ENCODE data around the gene ATG10. TPM values are rescaled to one million over a fixed set of nuclear protein-coding genes. Genes with fewer than 3 reads are reported as not detected.
"Not testable (repeated sequence)": the region's sequence is repeated elsewhere in the genome, so short reads cannot be mapped to it uniquely, and the experiment has no call there.

The ATG10 gene
- total RNA-seq, 1 donor from 2014 or later = 6.4 TPM

DNA sequence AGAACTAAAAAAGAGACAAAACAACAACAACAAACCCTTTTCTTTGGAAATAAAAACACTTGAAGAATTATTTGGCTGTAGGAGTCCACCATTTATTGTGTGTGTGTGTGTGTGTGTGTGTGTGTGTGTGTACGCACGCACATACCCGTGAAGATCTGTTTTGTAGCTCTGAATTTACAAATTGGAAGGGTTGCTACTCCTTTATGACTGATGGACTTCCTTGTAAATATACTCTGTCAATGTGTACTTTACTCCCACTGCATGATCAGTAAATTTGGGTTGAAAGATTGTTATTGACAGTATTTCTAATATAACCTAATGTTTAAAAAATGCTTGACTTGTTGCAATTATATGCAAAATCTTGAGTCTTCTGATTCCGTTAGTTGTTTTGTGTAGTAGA lies 148.1 kb downstream of the ATG10 start:
- Histone ChIP-seq H3K27me3 (ENCODE audit: control insufficient read depth, insufficient read depth, low read length) (no peaks in the 10 kb centered on the region), H3K36me3 (ENCODE audit: control insufficient read depth, insufficient read depth, low read length) (no peaks in the 10 kb centered on the region), H3K4me3 (ENCODE audit: low read depth, low read length) (no peak overlapping the region)
- TF ChIP-seq CTCF (IDR thresholded peaks at IDR 0.05; ENCODE audit: insufficient read depth, low read length, poor library complexity, severe bottlenecking) = no peak
- no peak for DNase-seq (ENCODE audit: low read depth)

DNA sequence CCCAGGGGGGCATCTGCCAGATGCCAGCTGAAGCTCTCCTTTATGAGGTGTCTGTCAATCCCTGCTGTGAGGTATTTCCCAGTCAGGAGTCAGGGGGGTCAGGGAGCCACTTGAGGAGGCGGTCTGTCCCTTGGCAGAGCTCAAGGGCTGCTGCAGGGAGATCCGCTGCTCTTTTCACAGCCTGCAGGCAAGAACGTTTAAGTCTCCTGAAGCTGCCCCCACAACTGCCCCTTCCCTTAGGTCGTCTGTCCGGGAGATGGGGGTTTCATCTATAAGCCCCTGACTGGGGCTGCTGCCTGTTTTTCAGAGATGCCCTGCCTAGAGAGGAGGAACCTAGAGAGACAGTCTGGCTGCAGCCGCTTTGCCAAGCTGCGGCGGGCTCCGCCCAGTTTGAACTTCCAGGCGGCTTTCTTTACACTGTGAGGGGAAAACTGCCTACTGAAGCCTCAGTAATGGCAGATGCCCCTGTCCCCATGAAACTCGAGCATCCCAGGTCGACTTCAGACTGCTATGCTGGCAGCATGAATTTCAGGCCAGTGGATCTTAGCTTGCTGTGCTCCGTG lies 158.0 kb downstream of the ATG10 start:
- H3K36me3 ChIP-seq (ENCODE audit: control insufficient read depth, insufficient read depth, low read length) = no peaks in the 10 kb centered on the region
- no peak for DNase-seq (ENCODE audit: low read depth)
- H3K4me3 ChIP-seq (ENCODE audit: low read depth, low read length) = no peak overlapping the region
- H3K27me3 ChIP-seq (ENCODE audit: control insufficient read depth, insufficient read depth, low read length) = no peaks in the 10 kb centered on the region
- no peak for TF ChIP-seq CTCF (IDR thresholded peaks at IDR 0.05; ENCODE audit: insufficient read depth, low read length, poor library complexity, severe bottlenecking)

- DNase-seq (ENCODE audit: low read depth) = no peak
- no peak for TF ChIP-seq CTCF (IDR thresholded peaks at IDR 0.05; ENCODE audit: insufficient read depth, low read length, poor library complexity, severe bottlenecking)
- no peaks in the 10 kb centered on the region for H3K27me3 ChIP-seq (ENCODE audit: control insufficient read depth, insufficient read depth, low read length)
- H3K36me3 ChIP-seq (ENCODE audit: control insufficient read depth, insufficient read depth, low read length) = no peaks in the 10 kb centered on the region
- H3K4me3 ChIP-seq (ENCODE audit: low read depth, low read length) = no peak overlapping the region
Measured at GRCh38 chr5:82130602-82131001, 158.8 kb downstream of the ATG10 start.

- TF ChIP-seq CTCF (IDR thresholded peaks at IDR 0.05; ENCODE audit: insufficient read depth, low read length, poor library complexity, severe bottlenecking) = no peak
- Histone ChIP-seq H3K27me3 (ENCODE audit: control insufficient read depth, insufficient read depth, low read length) (no peaks in the 10 kb centered on the region), H3K4me3 (ENCODE audit: low read depth, low read length) (no peak overlapping the region), H3K36me3 (ENCODE audit: control insufficient read depth, insufficient read depth, low read length) (no peaks in the 10 kb centered on the region)
- no peak for DNase-seq (ENCODE audit: low read depth)
Measured at GRCh38 chr5:82137205-82137604, 165.4 kb downstream of the ATG10 start.

- not testable (repeated sequence) for H3K36me3 ChIP-seq (ENCODE audit: control insufficient read depth, insufficient read depth, low read length); DNase-seq (ENCODE audit: low read depth); H3K27me3 ChIP-seq (ENCODE audit: control insufficient read depth, insufficient read depth, low read length); H3K4me3 ChIP-seq (ENCODE audit: low read depth, low read length)
Measured at GRCh38 chr5:82139837-82140236, 168.0 kb downstream of the ATG10 start.

DNA sequence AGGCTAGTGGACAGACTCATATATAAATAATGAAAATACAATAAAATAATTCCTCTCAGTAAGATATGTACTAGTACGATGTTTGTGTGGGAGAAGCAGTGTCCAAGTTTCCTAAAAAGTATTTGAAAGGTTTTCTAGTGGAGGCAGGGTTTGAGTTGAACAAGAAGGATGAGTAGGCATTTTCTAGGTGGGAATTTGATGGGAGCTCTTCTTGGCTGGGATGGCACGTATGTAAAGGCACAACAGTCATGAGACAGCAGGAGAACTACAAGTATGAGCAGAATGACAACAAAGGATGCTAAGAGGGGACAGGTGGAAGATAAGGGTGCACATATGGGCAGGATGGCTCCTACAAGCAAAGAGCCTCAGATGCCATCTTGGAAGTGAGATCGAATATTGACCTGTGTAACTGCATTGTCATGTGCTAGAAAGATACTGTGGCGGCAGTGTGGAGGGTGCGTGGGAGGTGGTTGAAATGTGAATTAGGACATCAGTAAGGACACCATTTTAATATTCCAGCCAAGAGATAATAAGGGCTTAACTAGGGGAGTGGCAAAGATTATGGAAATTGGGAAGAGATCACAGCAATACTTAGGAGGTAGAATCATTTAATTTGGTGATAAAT lies 170.5 kb downstream of the ATG10 start:
- Histone ChIP-seq H3K27me3 (ENCODE audit: control insufficient read depth, insufficient read depth, low read length) (no peaks in the 10 kb centered on the region), H3K4me3 (ENCODE audit: low read depth, low read length) (no peak overlapping the region), H3K36me3 (ENCODE audit: control insufficient read depth, insufficient read depth, low read length) (no peaks in the 10 kb centered on the region)
- TF ChIP-seq CTCF (IDR thresholded peaks at IDR 0.05; ENCODE audit: insufficient read depth, low read length, poor library complexity, severe bottlenecking) = no peak
- DNase-seq (ENCODE audit: low read depth) = no peak
